WERI-Rb-1 (cell line): ENCODE data around the gene JMJD8.

Source experiments
- DNase-seq: peaks from one replicate; pipeline ENCODE4 v3.0.0-alpha.2; 2020
- H3K27ac ChIP-seq: fragments of 250-450 bp; sonication (Bioruptor Pico); 2 replicates; pipeline ENCODE4 v1.5.1; 2020; ENCODE audit warnings: mild to moderate bottlenecking, moderate library complexity
- H3K27me3 ChIP-seq: fragments of 250-450 bp; sonication (Bioruptor Pico); 2 replicates; pipeline ENCODE4 v1.5.1; 2021; ENCODE audit warnings: mild to moderate bottlenecking, low read depth, moderate library complexity; ENCODE audit not compliant: insufficient read depth, severe bottlenecking
- H3K36me3 ChIP-seq: fragments of 250-450 bp; sonication (Bioruptor Pico); 2 replicates; pipeline ENCODE4 v1.5.1; 2020; ENCODE audit warnings: mild to moderate bottlenecking, moderate library complexity
- H3K4me3 ChIP-seq: 2 replicates; pipeline ENCODE4 v1.5.1; 2011; ENCODE audit warnings: low read depth, mild to moderate bottlenecking, control low read depth, low read length
- H3K9me3 ChIP-seq: fragments of 250-450 bp; sonication (Bioruptor Pico); 2 replicates; pipeline ENCODE4 v1.5.1; 2021; ENCODE audit warnings: mild to moderate bottlenecking, moderate library complexity; ENCODE audit not compliant: severe bottlenecking
- CTCF ChIP-seq: IDR thresholded peaks from 2 replicates; pipeline ENCODE4 v1.5.1; 2011; ENCODE audit warnings: low read depth, mild to moderate bottlenecking, control low read depth, inconsistent platforms, low read length

Gene JMJD8

DNA sequence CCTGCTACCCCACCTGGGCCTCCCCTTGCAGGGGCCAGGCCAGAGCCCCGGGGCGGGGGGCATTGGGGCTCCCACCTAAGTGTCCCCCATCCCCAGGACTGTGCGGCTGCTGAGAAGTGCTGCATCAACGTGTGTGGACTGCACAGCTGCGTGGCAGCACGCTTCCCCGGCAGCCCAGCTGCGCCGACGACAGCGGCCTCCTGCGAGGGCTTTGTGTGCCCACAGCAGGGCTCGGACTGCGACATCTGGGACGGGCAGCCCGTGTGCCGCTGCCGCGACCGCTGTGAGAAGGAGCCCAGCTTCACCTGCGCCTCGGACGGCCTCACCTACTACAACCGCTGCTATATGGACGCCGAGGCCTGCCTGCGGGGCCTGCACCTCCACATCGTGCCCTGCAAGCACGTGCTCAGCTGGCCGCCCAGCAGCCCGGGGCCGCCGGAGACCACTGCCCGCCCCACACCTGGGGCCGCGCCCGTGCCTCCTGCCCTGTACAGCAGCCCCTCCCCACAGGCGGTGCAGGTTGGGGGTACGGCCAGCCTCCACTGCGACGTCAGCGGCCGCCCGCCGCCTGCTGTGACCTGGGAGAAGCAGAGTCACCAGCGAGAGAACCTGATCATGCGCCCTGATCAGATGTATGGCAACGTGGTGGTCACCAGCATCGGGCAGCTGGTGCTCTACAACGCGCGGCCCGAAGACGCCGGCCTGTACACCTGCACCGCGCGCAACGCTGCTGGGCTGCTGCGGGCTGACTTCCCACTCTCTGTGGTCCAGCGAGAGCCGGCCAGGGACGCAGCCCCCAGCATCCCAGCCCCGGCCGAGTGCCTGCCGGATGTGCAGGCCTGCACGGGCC, 51.4 kb downstream of the JMJD8 start:
- Histone ChIP-seq H3K36me3 (peaks cover 37% of the 10 kb centered on the region), H3K27ac (no peak overlapping the region), H3K9me3 (no peaks in the 10 kb centered on the region), H3K4me3 (no peak overlapping the region), H3K27me3 (no peaks in the 10 kb centered on the region)
- TF ChIP-seq CTCF, result no peak
- DNase-seq, result no peak

- H3K27me3 ChIP-seq, result no peaks in the 10 kb centered on the region
- no peak for TF ChIP-seq CTCF
- no peak overlapping the region for H3K27ac ChIP-seq
- peaks cover 45% of the 10 kb centered on the region for H3K36me3 ChIP-seq
- H3K4me3 ChIP-seq, result no peak overlapping the region
- H3K9me3 ChIP-seq, result no peaks in the 10 kb centered on the region
- no peak for DNase-seq
Measured at GRCh38 chr16:631808-632358, 52.3 kb downstream of the JMJD8 start.
